ENCODE measurements around the gene DUSP6.

DUSP6 gene

DNA sequence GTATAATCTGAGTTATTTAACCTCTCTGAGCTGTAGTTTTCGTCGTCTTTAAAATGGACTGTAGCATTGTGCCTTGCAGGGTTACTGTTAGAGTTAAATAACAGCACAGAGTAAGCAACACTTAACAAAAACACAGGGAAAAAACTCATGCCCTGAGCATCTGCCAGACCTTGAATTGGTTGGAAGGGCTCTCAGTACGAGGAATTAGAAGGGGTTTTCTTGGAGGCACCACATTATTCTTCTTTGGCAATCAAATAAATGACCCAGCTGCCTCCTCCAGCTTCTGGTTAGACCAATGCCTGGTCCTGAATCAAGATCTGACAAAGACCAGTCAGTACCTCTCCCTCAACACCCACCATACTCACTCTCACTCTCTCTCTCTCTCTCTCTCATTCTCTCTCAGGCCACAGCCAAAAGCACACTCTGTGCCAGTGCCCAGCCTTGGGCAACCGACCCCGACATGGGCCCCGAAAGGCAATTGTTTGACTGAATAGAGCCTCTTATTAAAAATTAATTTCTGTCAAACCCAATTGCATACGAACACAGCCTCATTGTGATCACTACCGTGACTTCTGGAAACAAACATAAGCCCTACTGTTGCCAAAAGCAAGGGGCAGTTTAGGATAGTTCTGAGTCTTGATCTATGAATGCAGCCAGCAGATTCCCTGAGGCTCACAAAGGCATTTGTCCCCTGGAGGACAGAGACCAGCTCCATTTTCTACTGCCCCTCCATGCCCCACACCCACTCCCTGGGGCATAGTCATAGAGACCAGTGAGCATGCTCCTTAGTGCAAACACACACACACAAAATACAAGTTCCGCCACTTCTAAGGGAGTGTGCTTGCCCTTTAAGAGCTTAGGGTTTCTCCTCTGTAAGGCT is 23.9 kb downstream of the DUSP6 start:
- DNase-seq, result no peak

DNA sequence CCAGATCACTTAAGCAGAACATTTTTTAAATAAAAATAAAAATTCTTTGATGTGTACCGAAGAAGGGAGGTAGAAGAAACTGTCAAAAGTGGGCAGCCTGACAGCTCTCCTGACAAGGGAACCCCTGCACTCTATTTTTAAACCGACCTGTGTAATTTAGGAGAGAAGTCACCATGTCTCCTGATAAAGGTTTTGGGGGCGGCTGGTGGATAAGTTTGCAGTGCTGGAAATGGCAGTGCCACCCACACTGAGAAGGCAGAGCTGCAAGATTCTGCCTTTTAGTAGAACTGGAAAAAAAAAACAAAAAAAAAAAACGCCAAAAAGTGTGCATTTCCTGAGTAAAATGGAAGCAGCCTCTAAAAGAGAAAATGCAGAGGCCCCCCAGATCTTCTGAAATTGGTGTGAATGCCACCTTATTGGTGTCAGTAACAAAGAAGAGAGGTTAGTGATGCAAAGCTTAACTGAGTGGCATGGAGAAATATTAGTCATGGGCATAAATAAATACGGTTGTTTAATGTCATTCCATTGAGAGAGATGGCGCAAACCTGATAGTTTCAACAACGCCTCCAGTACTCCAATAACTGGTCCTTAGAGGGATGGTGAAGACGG is 24.7 kb downstream of the DUSP6 start:
- DNase-seq, result no peak

DNA sequence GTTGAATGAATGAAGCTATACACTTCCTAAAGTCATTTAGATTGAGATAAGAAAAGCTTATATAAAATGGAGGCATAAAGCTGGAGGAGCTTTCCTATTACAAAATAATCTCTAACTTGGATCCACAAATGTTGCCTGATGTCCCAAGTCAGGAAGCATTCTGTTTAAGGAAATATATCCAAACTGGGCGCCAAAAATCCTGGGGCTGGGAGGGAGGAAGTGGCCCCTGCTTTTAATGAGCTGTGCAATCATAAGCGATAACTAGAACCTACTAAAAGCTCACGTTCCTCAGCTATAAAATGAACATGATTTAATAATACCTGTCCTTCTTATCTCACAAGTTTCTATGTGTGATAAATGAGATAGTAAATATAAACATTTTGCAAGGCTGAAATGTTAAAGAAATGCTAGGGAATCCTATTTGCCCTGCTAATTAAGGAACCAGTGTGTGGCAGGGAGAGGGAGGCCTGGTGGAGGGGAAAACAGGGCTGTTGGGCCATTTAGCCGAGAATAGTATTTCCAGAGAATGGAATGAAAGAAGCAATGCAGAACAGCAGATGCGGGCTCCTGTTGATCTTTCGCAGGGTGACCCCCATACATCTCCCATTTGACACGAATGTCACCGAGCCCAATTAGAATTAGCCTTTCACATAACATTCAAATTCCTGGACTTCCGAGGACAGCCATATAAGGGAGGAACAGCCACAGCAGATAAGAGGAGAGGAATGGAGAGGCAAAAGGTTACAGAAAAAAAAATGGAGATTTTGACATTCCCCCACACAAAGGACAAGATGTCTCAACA is 25.9 kb downstream of the DUSP6 start:
- DNase-seq, result no peak

DNA sequence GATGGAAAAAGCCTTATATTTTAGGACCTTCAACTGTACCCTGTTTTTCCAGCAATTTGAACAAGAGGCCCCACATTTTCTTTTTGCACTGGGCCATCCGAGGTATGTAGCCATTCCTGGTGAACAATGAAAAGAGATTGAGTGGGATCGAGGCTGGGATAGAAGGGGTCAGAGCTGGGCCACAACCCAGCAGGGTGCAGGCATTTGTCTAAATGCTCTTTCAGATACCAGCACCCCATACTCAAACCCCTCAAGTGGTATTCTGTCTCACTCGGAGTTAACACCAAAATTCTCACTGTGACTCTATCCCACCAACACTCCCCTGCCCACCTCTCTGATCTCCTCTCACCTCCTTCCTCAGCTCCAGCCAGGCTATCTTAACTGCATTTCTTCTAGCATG is 26.8 kb downstream of the DUSP6 start:
- no peak for DNase-seq

DNA sequence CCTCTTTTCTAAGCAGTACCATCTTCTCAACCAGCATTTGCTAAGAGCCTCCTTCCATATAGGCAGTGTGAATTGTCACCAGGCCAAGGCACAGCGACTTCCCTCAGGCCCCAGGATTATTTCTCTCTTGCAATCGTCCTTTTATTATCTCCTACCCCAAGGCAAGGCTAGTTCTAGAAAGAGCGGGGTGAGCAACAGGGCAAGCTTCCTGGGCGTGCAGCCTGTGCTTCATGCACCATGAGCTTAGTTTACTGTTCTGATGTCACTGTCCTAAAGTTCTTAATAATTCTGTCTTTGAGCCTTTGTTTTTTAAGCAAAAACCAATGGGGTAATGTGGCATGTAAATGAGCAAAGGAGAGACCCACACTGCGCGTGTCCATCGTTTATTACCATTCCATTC is 27.9 kb downstream of the DUSP6 start:
- no peak for DNase-seq

DNA sequence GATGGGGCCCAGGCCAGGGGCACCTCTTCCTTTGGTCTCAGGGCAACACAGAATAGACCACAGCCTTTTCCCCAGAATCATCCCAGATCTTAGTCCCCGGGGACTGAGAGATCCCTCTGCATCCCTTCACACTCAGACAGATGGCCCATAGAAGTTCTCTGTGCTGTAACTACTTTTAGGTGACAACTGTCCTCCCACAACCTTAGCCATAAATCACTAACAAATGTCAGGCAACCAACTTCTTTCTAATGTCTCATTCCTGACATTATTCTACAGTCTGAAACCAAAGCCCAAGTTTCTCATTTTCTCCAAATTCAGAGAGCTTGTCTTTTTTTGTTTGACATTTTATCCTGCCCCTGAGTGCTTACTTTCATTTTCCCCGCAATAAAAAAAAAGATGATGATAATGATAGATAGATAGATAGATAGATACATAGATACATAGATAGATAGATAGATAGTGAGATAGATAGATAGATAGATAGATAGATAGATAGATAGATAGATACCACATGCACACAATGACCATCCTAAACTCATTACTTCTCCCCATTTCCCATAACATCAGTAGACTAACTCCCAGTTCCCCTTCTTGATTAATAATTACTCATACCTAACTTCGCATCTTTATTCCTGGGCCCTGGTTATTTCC is 28.6 kb downstream of the DUSP6 start:
- no peak for DNase-seq

DNA sequence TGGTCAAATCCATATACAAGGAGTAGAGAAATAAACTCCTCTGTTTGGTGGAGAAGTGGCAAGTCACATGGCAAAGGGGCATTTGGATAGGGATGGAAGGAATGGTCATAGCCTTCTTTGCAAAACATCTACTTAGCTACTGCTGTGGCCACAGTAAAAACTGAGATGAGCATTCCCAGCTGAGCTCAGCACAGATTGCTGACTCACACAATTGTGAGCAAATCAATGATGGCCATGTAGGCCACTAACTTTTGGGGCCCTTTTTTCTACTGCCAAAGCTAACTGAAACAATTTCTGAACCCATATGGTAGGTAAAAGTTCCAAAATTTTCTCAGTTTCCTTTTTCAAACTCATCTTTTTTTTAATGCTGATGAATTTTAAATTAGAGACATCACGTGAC is 31.6 kb downstream of the DUSP6 start:
- DNase-seq, result no peak

DNA sequence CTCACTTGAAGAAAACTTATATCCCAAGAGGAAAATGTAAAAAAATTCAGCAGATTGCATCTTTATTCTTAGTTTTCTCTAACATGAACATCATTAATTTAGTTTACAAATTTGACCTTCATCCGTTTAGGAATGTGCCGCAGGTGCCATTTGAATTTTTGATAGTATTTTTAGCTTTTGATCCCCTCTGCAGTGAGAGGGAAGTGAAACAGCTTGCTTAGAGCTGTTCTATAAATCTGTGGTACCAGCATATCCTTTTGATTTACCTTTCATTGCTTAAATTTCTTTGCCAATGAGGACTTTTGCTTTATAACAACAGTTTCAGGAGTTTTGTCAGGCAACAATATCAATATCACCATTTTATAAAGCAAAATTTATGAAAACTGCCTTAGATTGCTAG is 32.7 kb downstream of the DUSP6 start:
- no peak for DNase-seq

DNA sequence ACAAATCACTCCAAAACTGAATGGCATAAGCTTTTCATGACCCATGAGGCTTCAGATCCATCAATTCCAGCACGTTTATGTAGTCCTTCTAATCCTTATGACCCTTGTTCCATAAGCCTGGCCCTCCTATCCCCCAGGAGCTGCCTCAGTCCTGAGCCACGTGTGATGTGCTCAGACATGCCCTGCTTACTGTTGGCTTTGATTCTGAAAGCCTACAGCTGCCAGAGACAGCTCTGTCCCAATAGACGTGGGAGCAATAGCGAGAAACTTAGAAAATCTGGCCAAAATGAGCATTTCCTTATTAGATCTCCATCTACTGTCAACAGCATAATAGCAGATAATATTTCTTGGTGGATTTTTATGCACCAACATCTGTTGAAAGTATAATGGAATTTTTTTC is 33.2 kb downstream of the DUSP6 start:
- no peak for DNase-seq

DNA sequence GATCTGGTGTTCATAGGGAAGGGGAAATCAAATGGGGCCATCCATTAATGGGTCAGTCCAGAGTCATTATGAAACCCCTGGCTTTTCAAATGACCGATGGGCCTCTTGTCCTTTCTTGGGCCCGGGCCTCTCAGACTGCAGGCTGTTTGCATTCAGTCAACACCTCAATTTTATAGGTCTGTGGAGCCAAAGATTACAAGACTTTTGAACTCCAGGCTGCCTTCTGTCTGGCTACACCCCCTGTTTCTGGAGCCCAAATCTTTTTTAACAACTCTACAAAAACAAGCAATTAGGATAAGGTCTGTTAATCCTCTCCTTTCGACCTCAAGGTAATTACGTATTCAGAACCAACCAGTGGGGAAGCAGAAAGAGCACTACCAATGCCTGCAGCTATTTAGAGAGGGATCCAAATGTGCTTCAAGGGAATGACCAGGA is 35.6 kb downstream of the DUSP6 start:
- DNase-seq, result no peak

DNA sequence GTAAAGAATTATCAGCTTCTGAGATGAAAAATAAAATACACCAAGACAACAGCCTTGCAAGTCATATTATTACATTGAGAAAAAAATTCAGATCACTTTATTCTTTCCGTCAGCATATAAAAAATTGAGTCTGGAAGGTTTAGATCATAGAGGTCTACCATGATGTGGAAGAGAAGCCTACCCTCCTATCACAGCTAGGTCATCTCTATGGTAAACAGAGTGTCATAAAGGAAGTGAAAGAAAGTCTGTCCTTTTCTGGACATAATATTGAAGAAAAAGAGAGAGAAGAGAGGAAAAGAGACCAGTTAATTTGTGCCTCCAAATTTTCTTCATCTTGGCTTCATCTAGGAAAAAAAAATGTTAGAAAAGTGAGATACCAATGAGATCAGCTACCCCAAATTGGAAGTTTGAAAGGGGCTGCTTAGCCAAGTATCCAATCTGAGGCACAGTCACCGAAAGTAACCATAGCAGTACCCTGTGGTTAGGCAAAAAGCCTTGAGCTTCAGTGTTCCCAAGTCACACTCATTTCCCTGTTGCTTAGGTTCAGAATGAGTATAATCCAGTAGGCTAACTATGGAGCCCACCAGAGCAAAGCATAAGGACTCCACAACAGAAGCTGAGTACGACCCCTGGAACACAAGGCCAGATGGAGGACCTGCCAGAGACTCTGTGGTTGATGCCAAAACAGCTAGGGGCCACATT is 38.1 kb downstream of the DUSP6 start:
- no peak for DNase-seq

DNA sequence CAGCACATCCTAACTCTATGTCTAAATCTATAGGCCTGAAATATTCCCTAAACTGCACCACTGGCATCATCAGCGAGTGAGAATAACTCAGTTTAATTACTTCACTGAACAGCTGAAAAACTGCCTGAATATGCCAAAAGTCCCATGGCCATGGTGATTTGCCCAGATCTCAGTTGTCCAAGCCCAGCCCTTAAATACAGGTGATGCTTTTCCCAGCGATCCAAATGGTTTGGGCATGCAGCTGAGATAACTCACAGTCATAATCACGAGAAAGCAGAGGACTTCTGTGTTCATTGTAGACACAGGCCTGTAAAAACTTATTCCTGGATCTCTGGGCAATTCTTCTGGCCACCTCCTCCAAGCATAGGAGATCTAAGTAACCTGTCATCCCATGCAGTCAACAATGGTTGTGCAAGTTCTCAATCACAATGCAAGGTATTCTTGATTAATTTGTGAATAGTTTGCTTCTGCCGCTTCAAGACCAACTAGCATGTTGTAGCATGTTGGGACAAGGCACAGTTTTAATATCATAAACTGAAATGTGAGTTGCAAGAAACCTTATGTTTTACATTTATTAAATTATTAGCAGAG is 40.5 kb downstream of the DUSP6 start:
- DNase-seq, result no peak

DNA sequence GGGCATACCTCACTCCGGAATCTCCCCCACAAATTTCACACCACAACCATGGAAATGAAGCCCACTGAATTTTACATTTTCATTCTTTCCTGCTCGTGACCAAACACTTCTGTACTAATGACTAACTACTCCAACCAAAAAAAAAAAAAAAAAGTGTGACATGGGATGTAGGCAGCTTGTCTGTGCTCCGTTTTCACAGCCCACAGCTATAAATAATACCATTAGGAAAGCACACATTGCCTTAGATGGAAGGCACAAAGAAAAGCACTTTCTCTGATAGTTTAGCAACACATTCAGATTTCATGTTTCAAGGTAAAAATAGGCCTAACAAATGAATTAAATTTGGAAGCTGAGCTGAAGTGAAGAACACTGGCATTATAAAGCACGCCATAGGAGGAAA is 42.5 kb downstream of the DUSP6 start:
- no peak for DNase-seq

DNA sequence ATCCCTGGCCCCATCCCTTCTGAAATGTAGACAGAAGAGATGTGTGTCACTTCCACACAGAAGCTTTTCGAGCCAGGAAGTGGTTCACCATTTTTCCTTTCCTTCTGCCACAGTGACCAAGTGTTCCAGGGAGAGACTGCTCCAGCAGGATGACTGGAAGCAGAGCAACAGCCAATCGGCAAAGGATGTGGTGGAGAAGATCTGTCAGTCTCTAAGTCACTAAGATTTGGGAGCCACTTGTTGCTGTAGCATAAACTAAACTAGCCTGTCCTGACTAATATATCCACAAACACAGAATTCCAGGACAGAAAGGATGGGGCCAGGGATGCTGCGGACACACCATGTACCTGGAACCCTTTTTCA is 42.9 kb downstream of the DUSP6 start:
- DNase-seq, result no peak

DNA sequence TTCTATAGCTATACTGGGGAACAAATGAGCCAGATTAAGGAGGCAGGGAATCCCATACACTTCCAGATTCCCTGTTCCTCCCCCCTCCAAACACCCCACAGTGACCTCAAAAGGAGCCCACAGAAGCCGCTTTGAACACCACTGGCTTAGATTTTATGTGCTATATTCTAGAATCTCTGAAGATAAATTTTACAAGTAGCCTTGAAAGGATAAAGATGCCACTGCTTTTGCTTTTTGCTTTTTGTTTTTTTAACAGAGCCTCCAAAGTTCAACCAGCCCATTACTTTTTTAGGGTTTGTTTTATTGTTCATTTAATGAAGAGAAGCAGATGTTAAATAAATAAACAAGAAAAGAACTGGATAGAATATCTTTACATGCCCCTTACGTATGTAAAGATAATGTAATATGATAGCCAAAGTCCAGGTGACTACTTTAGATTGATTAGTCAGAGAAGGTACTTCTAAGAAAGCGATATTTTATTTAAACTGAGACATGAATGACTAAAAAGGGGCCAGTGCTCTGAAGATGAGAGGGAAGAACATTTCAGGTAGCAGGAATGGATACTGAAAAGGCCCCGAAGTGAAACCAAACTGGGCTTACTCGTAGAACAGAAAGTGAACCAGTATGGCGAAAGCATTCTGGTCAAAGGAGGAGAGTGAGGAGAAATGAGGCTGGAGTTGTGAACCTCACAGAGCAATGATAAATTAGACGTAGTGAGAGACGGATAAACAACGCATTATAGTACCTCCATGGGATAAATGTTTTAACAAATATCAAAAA is 44.6 kb downstream of the DUSP6 start:
- DNase-seq, result peak; percentile 10

DNA sequence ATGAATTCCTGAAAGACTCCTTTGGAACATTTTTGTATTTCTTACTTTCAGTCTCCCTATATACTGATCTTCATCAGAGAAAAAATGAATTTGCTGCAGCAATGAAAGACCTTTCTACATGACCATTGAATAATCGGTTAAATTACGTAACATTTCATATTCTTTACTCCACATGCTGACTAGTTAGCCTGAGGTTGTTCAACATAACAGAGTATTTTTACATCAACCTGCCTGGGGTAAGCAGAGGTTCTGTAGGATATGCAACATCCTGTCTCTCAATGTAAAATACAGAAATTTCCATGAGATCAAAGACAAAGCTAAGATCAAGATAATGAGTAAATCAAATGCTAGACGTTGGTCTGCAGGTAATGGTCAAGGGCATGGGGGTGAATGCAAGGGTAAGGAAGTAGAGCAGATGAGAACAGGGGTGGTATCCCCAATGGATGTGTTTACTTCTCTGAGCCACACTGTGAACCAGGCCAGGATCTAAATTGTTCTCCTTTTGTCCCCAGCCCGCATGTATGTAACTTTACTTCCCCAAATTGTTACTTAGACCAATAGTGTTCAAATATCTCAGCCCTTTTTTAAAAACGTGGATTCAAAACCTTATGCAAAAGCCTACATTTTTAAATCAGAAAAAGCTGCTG is 45.4 kb downstream of the DUSP6 start:
- DNase-seq, result no peak

DNA sequence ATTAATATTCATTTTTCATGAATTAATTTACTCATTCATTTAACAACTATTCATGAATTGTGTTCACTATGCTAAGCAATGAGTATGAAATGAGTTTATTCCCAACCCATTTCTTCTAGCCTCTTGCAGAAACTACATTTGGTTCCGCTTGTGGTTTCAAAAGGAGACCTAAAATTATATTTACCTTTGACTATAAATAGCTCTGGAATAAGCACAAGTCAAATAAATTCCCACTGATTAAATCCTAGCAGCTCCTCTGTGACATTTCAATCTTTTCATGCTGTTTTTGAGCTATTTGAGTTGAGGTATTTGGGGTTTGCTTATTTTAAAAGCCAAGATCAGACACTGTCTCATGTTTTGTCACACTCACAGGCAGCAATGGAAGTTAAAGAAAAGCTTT is 46.9 kb downstream of the DUSP6 start:
- no peak for DNase-seq

DNA sequence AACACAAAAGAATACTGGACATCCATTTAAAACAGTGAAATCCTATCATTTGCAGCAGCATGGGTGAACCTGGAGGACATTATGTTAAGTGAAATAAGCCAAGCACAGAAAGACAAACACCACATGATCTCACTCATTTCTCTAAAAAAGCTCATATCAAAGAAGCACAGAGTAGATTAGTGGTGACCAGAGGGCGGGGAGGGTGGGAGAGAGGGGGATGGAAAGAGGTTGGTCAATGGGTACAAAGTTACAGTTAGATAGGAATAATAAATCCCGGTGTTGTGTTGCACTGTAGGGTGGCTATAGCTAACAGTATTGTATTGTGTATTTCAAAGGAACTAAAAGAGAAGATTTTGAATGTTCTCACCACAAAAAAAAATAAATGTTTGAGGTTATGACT is 52.4 kb downstream of the DUSP6 start:
- DNase-seq, result no peak

DNA sequence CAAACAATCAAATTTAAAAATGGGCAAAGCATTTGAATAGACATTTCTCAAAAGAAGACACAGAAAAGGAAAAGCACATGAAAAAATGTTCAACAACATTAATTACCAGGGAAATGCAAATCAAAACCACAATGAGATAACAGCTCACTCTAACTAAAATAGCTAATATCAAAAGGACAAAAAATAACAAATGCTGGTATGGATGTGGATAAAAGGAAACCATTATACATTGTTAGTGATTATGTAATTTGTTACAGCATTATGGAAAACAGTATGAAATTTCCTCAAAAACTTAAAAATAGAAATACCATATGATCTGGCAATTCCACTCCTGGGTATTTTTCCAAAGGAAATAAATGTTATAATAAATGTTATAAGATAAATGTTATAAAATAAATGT is 52.9 kb downstream of the DUSP6 start:
- DNase-seq, result no peak

Measured in activated CD4-positive, alpha-beta T cell treated with anti-CD3 and anti-CD28 coated beads, Interleukin-2, amount 50 U/mL, for 16 hours (primary cell).